SU-DHL-6 (cell line): ENCODE measurements around the gene UBE2E3.

Experiments used
- H2AFZ ChIP-seq: fragments of 200-600 bp; sonication (generic); 2 replicates; pipeline ENCODE4 v1.6.1; 2014; ENCODE audit warnings: low read depth, mild to moderate bottlenecking, moderate library complexity, mixed read lengths, antibody characterized with exemption, low read length; ENCODE audit not compliant: severe bottlenecking
- H3F3A ChIP-seq: fragments of 200-600 bp; shearing (Covaris generic); 2 replicates; pipeline ENCODE4 v1.6.0; 2016; ENCODE audit warnings: antibody characterized with exemption, mild to moderate bottlenecking; ENCODE audit not compliant: insufficient read depth
- H3K27ac ChIP-seq: fragments of 200-600 bp; sonication (generic); 2 replicates; pipeline ENCODE4 v1.5.1; 2016; ENCODE audit warnings: low read depth, mild to moderate bottlenecking, low read length, moderate library complexity, mixed read lengths
- H3K27me3 ChIP-seq: fragments of 200-600 bp; sonication (generic), shearing (Covaris generic); 2 replicates; pipeline ENCODE4 v1.6.0; 2014; ENCODE audit warnings: mild to moderate bottlenecking, low read length
- H3K36me3 ChIP-seq: fragments of 200-600 bp; sonication (generic); 2 replicates; pipeline ENCODE4 v1.6.1; 2014; ENCODE audit warnings: mild to moderate bottlenecking, low read length, mixed read lengths
- H3K4me2 ChIP-seq: fragments of 300-600, 200-600 bp; shearing (Covaris generic), sonication (generic); 2 replicates; pipeline ENCODE4 v1.6.0; 2014; ENCODE audit warnings: low read length, low read depth, mild to moderate bottlenecking; ENCODE audit not compliant: poor library complexity, severe bottlenecking
- H3K4me3 ChIP-seq: fragments of 200-600 bp; sonication (generic); 2 replicates; pipeline ENCODE4 v1.5.1; 2014; ENCODE audit warnings: antibody characterized with exemption, low read length, mild to moderate bottlenecking, mixed read lengths; ENCODE audit not compliant: insufficient read depth, poor library complexity, severe bottlenecking
- H3K79me2 ChIP-seq: fragments of 200-600 bp; sonication (generic); 2 replicates; pipeline ENCODE4 v1.6.1; 2014; ENCODE audit warnings: mild to moderate bottlenecking, low read length, moderate library complexity; ENCODE audit not compliant: insufficient read depth
- H3K9ac ChIP-seq: fragments of 200-600 bp; sonication (generic); 2 replicates; pipeline ENCODE4 v1.7.0; 2014; ENCODE audit warnings: mild to moderate bottlenecking, low read length
- H3K9me2 ChIP-seq: fragments of 200-600 bp; sonication (generic); replicated peaks from 2 replicates; pipeline ENCODE4 v1.6.1; 2014; ENCODE audit warnings: low read length; ENCODE audit not compliant: insufficient read depth
- H3K9me3 ChIP-seq: fragments of 200-600 bp; sonication (generic); 2 replicates; pipeline ENCODE4 v1.6.1; 2014; ENCODE audit warnings: low read length, mixed read lengths; ENCODE audit not compliant: insufficient read depth
- H4K20me1 ChIP-seq: fragments of 200-600 bp; sonication (generic); 2 replicates; pipeline ENCODE4 v1.6.1; 2014; ENCODE audit warnings: low read depth, mild to moderate bottlenecking, antibody characterized with exemption, low read length, moderate library complexity, mixed read lengths
- EZH2phosphoT487 ChIP-seq: fragments of 200-600 bp; sonication (generic), shearing (Covaris generic); conservative IDR thresholded peaks from 2 replicates; pipeline ENCODE4 v1.6.1; 2018; ENCODE audit warnings: mild to moderate bottlenecking, antibody characterized with exemption, low read length, moderate library complexity, mixed read lengths
- TF ChIP-seq, protein P1 (sequence below): fragments of 200-600 bp; sonication (generic); IDR thresholded peaks from one replicate; pipeline ENCODE4 v1.5.1; 2017; ENCODE audit warnings: antibody characterized with exemption, mild to moderate bottlenecking, low read length, moderate library complexity; ENCODE audit not compliant: insufficient read depth, poor library complexity, severe bottlenecking

Gene UBE2E3

DNA sequence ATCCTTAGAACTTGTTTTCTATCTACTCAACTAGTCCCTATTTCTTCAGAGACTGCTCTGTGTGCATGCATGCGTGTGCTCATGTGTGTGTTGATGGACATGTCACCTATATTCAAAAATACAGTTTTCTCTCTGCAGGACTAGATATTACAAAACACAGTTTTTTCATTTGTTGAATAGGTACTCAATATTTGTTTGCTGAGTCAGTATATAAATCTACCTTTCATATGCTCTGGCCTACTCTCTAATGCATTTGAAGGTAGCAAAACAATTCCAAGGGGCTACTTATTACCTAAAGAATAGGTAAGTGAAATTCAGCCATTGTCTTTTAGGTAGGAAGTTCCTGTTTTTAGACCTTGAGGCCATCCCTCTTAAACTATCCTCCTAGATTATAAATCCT is 8.6 kb upstream of the UBE2E3 start:
- no peak overlapping the region for H2AFZ ChIP-seq
- TF ChIP-seq EZH2phosphoT487, result no peak
- TF ChIP-seq, protein P1, sequence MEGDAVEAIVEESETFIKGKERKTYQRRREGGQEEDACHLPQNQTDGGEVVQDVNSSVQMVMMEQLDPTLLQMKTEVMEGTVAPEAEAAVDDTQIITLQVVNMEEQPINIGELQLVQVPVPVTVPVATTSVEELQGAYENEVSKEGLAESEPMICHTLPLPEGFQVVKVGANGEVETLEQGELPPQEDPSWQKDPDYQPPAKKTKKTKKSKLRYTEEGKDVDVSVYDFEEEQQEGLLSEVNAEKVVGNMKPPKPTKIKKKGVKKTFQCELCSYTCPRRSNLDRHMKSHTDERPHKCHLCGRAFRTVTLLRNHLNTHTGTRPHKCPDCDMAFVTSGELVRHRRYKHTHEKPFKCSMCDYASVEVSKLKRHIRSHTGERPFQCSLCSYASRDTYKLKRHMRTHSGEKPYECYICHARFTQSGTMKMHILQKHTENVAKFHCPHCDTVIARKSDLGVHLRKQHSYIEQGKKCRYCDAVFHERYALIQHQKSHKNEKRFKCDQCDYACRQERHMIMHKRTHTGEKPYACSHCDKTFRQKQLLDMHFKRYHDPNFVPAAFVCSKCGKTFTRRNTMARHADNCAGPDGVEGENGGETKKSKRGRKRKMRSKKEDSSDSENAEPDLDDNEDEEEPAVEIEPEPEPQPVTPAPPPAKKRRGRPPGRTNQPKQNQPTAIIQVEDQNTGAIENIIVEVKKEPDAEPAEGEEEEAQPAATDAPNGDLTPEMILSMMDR, result no peak
- no peaks in the 10 kb centered on the region for H3K9me2 ChIP-seq
- H3K4me3 ChIP-seq, result no peak overlapping the region
- H3K9ac ChIP-seq, result no peak overlapping the region
- no peaks in the 10 kb centered on the region for H3K79me2 ChIP-seq
- H3K9me3 ChIP-seq, result no peaks in the 10 kb centered on the region
- no peak overlapping the region for H3K4me2 ChIP-seq
- H3K27me3 ChIP-seq, result no peaks in the 10 kb centered on the region
- H4K20me1 ChIP-seq, result no peaks in the 10 kb centered on the region
- no peaks in the 10 kb centered on the region for H3K36me3 ChIP-seq
- no peak overlapping the region for H3K27ac ChIP-seq
- H3F3A ChIP-seq, result no peaks in the 10 kb centered on the region

DNA sequence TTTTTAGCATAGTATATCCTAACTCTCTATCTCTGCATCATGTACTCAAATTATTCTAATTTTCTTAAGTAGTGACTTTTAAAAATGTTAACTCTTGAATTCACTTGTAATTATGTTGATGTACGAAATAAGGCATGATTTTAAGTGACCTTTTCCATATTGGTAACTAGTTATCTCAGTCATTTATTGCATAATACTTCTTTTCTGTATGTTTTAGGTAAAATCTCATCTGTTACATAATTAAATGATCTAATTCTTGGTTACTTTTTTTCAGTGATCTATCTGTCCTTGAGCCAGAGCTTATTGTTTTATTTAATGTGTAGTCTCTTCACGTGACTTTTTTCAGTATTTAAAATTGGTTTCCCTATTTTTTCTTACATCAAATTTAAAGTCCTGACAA is 4.8 kb upstream of the UBE2E3 start:
- TF ChIP-seq EZH2phosphoT487, result no peak
- TF ChIP-seq, protein P1, result no peak
- no peaks in the 10 kb centered on the region for H3K36me3 ChIP-seq
- H3K79me2 ChIP-seq, result no peaks in the 10 kb centered on the region
- no peaks in the 10 kb centered on the region for H3K27me3 ChIP-seq
- H4K20me1 ChIP-seq, result no peaks in the 10 kb centered on the region
- H3K9ac ChIP-seq, result no peak overlapping the region
- H2AFZ ChIP-seq, result no peak overlapping the region
- no peaks in the 10 kb centered on the region for H3K9me3 ChIP-seq
- H3F3A ChIP-seq, result peaks cover 14% of the 10 kb centered on the region
- no peak overlapping the region for H3K4me2 ChIP-seq
- no peaks in the 10 kb centered on the region for H3K9me2 ChIP-seq
- no peak overlapping the region for H3K27ac ChIP-seq
- H3K4me3 ChIP-seq, result no peak overlapping the region

DNA sequence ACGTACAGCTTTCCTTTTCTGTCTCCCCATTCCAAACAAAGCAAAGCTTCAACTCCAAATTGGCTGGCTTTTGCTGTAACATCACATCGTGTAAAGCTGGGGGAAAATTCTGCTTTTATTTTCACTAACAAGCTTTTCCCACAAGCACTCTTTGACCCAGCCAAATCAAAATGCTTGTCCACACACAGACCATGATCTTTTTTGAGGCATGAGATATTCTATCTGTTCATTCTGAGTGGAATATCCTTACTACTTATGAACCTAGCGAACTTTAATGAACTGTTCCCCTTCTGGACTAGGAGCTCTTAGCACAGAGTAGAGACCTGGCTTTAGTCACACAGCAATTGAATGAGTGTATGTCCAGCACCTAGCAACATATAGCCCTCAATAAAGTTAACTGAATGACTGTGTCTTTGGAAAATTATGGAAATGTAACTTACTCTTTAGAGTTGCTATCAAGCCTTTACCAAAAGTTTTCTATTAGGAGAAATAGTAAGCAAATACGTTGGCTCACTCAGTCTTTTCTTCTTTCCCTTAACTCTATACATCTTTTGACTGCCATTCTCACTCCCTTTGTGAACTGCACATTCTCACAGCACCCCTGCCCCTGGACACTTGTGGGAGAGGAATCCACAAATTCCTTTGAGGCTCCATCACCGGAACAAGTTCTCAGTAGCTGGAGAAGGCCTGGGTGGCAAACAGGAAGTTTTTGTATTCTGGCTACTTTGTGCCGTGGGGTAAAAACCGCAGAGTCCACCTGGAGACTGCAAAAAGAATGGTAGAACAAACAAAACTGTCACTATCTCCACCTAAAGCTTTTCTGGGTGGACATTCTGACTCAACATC is 1.3 kb upstream of the UBE2E3 start:
- TF ChIP-seq EZH2phosphoT487, result no peak
- TF ChIP-seq, protein P1, result no peak
- Histone ChIP-seq H3K27me3 (no peaks in the 10 kb centered on the region), H3K9me3 (no peaks in the 10 kb centered on the region), H3K9ac (peak overlapping the region; percentile 63; the same call in 1 of the 2 replicates), H3K27ac (no peak overlapping the region), H2AFZ (peak overlapping the region; percentile 93), H3K4me3 (peak overlapping the region; percentile 51), H3F3A (peaks cover 29% of the 10 kb centered on the region), H3K9me2 (no peaks in the 10 kb centered on the region), H3K4me2 (peak overlapping the region; percentile 71), H3K79me2 (peaks cover 7% of the 10 kb centered on the region; the same call in 1 of the 2 replicates), H3K36me3 (peaks cover 17% of the 10 kb centered on the region), H4K20me1 (no peaks in the 10 kb centered on the region)
